Activated gamma-delta T cell treated with Interleukin-2 at 50 U/mL for 16 hours (primary cell): ENCODE data around the gene TBC1D4.

ENCODE experiments used
- DNase-seq: peaks from one replicate; pipeline ENCODE4 v3.0.0-alpha.2; 2020

The TBC1D4 gene

DNA sequence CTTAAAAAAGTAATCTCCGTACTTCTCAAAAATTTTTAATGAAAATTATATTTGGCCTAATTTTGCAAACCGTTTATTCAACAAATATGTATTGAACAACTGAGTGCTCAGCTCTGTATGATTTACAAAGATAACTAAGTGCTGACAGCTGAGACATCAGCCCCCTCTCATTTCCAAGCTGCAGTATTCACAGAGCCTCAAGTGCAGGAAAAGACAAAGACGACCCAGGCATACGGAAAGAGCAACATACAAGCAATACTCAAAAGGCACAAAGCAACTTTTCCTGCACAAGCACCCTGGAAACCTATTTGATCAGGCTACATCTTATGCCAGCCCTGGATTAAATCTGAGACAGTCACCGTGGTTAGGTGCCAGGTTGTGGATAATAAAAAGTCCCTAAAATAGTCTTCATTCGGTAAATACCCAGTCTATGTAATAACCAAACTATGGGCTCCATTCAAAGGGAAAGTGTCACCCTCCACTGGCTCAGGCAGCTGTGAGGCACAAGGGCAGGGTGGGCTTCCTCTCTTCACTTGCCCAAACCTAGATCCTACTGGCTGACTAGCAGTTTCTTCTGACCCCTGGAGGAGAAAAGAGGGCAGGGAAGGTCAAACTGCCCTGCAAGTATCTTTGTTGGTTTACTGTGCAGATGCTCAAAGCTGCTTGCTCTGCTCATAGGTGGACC lies 65.5 kb downstream of the TBC1D4 start:
- no peak for DNase-seq

DNA sequence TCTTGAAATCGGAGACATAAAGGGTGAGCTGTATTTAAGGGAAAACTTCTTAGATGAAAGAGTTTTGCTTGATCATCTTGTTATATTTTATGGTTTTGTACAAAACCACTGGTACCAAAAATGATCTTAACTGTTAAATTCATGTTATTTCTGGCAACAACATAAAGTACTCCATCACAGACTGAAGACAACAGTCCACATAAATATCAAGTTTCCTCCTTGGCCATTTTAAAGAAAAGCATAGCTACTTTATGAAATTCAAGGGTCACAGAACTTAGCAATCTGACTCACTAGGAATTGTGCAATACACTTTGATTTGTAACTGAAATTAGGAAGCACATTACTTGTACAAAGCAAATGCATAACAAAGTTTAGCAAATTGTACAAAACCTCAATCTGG lies 66.3 kb downstream of the TBC1D4 start:
- DNase-seq: no peak

DNA sequence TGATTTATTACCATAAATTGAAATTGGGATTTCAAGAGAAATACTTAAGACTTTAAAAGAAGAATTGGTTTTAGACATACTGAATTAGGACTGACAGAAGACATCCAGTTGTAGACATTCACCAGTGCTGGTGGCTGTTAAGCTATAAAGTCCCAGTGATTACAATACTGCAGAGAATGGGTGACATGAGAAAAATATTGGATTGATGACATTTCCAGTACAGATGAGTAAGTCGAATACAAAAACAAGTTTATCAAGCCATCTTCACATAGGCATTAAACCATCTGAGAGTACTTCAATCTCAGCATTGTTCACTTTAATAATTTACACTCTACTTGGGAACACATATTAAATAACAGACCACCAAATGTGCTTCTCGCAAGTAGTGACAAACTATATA lies 66.8 kb downstream of the TBC1D4 start:
- no peak for DNase-seq

DNA sequence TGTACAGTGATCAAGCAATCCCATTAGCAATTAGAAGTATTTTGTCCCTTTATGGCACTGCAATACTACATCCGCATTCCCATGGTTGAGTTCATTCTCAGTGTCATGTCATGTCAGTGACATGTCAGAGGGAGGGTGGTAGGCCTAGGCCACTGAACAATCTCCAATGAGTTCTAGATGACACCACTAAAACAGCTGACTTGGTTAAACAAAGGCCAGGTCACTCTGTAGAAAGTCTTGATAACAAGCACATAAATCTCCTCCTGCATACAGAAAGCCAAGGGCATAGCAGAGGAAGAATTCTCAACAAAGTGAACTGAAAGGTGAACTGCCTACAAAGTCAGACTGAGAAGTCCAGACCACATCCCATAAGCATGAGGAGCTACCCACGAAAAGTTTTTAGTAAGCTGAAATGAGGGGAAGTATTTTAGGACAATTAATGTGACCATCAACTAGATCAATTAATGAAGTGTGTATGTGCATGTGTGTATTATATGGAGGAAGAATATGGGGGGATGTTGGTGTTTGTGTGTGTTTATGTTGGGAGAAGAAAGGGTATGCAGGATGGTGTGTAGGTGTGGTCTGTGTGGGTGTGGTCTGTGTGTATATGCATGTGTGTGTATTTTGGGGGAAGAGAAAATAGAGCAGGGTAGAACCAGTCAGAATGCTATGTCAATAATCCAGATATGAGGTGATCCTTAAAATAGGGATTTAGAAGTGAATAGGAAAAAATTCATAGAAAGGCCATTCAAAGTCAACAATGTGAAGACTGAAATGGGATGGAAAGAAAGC lies 67.7 kb downstream of the TBC1D4 start:
- no peak for DNase-seq

DNA sequence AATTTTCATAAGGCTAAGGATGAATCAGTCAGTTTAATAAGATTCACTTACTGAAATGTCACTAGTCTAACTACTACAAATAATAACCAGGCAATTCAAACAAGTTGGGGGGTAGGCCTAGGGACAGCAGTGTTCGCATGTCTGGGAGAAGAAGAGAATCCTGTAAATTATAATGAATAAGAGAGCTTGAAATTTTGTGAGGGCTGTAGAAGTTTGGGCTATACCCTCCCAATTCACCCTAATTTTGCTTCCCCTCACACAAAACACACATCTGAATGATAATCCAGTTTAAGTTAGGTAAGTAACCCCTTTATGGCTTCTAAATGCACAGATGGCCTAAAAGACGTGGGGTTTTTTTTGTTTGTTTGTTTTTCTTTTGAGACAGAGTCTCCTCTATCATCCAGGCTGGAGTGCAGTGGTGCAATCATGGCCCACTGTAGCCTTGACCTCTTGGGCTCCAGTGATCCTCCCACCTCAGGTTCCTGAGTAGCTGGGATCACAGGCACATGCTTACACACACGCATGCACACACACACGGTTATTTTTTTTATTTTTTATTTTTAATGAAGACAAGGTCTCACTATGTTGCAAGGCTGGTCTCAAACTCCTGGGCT lies 69.9 kb downstream of the TBC1D4 start:
- no peak for DNase-seq

DNA sequence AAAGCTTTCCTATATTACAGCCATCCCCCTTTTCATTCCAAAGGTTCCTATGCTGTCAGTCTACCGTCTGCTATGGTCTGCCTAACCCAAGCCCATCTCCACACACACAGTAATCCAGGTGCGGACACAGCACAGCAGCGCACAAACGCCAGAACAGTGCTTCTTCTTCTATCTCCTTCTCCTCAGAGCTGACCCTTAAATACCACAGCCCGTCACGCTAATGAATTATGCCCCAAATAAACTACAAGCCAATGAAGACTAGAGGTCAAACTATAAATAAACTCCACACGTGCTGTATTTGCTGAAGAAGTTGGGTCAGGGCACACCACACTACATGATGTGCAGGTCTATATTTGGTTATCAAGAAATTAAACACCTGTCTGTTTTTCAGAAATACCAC lies 71.8 kb downstream of the TBC1D4 start:
- DNase-seq: no peak

DNA sequence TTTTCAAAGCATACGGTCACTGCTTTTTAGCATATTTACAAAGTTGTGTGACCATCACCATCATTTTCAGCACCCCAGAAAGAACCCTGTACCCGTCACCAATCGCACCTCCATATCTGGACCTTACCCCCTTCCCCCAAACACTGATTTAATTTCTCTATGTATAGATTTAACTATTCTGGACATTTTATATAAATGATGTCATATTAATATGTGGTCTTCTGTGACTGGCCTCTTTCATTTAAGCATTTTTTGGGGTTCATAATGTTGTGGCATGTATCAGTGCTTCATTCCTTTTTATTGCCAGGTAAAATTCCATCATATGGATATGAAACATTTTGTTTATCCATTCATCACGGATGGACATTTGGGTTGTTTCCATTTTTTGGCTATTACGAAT lies 74.0 kb downstream of the TBC1D4 start:
- DNase-seq: no peak

DNA sequence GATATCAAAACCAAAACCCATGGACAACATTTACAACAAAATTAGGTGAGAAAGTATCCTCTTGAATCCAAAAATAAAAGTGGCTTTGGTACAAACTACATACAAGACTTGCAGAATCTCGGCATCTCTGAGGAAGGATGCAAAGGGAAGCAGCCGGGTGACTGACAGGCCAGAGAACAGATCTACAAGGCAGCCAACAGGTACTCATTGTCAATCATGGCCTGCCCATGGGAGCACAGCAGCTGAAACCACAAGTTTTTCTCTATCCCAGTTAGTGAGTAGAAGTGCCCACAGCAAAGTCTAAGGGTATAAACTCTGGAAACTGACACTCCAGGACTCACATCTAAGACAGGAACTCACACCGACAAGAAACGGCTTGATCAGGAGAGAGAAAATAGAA lies 74.5 kb downstream of the TBC1D4 start:
- no peak for DNase-seq

DNA sequence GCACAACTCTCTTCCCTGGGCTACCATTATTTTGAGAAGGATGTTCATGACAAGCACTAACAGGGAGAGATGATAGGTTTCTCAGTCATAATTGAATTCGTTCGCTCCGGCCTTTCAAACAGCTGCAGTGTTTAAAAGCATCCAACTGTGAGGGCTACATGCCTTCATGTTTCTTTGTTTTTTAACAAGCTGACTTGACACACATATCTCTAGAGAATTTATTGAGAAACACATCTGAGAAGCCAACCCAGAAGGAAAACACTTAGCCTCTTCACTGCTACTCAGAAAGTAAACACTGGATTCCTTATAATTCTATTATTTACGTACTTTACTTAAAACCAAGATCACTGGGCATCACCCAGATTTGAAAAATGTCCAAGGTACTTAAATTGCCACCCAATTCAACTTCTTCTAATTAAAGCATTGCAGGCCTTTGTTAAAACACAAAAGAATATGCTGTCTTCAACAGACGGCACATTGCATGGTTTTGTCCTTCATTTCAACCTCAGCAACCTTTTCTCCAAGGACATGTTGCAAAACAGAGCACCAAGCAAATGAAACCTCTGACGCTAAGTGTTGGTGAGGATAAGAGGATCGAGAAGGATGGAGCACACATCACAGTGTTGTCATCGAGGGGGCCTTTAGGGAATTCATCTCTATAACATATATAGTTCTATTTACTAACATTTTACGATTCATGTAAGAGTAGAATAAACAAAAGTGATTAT lies 75.8 kb downstream of the TBC1D4 start:
- no peak for DNase-seq

DNA sequence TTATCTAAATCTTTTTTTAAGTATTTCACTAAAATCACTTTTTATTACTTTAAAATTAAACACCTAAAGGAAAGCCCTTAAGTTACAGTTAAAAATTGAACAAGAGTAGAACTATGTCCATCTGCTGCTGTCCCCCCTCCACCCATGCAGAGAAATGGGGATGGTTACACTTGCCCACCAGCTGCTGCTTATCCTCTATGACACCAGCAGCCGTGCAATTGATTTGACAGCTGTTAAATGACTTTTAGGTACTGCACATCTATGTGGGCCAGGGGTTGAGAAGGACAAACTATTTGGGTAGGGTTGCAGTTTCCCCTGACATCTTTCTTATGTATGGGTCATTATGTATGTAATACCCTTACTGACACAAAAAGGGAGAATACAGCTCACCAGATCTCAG lies 77.2 kb downstream of the TBC1D4 start:
- DNase-seq: no peak

DNA sequence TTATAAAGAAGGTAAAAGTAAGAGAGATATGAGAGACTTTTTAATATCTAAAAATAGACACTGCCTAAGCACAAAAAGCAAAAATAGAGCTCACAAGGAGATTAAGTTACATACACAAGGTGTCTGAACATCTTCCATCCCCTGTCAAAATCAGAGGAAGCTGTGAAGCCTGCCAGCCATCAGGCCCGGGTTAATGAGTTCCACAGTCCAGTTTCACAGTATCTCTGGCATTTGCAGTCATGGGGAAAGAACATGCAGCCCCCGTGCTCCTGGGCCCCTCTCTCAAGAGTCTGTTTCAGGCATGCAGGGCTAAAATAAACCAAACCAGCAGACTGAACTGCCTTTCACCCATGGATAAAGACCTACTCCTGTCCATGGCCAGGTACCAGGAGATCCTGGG lies 79.2 kb downstream of the TBC1D4 start:
- no peak for DNase-seq

DNA sequence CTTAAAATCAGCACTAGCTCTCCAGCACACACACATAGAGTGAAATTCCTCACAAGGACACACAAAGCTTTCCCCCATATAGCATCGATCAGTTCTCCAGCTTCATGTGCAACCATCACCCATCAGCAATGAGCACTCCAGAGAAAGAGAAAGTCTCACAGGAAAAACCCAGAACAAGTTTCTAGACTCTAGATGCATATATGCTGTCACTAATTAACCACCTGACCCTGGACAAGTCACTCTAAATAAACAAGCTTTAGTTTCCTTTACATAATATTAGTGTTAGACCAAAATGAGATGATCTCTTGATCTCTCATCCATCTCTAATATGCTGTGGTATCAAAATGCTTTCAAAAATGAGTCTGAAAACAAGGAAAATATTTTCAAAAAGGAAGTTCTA lies 81.2 kb downstream of the TBC1D4 start:
- no peak for DNase-seq

DNA sequence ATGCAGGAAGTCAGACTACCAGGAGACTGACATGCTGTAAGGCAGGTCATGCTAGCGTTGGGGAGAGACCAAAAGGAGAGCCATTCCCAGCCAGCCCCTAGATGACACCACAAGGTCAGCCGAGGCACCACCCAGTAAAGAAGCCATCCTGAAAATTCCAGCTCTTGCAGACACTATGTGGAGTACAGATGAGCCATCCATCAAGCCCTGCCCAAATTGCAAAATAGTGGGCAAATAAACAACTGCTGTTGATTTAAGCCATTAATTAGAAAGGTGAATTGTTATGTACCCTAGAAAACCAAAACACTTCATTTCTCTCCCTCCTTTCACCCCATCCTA lies 82.1 kb downstream of the TBC1D4 start:
- DNase-seq: no peak

DNA sequence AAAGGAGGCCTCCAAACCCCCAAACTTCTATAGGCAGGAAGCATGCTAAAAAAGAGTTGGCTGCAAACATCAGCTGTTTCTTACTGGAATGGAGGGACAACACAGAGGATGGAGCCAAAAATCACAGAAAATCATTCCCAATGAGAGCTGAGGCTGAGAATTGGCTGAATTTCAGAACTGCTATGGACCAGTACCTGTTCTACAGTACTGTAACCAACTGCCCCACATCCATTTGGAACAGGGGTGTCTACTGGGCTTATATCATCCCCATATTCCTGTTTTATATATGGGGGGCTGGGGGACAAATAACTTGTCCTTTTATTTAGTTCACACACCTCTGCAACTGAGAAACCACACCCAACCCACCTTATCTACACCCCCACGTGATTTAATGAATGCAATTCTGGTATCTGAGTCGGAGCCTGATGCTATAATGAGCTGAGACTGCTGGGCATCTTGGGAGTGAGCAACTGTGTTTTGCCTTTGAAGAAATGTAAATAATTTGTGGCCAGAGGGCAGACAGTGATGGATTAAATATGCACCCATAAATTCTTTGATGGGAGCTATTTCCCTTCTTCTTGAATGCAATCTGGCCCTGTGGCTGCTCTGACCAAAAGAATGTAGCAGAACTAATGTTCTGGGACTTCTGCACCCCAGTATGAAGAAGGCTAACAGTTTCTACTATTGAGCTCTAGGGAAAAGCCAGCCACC lies 82.6 kb downstream of the TBC1D4 start:
- DNase-seq: no peak

DNA sequence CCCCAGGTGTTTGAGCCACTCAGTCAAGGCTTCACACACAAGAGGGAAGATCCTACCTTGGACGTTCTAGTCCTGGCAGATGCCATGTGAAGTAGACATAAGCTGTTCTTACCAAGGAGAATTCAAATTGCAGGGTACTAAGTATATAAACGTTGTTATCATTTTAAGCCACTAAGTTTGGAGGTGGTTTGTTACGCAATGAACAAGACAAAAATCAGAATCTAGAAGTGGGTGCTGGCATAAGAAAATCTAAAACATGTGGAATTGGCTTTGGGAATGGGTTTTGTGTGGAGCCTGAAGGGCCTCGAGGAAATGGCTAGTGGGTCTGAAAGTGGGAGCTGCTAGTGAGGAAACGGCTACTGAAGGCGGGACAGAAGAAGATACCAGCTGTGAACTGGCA lies 83.9 kb downstream of the TBC1D4 start:
- no peak for DNase-seq

DNA sequence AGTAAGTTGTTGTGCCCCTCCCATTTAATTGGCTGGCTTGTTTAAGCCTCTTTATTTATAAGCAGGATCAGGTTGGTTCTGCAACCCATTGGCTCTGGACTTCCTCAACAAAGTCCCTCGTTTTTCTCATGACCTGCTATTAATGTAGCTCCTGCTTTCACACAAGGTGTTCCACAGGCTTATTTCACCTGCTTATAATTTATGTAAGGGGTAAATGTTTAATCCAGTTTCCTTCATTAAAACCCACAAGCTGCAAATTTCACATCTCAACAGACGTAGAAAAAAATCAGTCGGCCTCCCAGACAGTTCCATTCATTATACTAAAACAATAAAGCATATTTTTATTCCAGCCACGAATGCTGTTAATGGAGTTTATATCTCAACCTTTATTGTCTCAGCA lies 86.1 kb downstream of the TBC1D4 start:
- DNase-seq: no peak

DNA sequence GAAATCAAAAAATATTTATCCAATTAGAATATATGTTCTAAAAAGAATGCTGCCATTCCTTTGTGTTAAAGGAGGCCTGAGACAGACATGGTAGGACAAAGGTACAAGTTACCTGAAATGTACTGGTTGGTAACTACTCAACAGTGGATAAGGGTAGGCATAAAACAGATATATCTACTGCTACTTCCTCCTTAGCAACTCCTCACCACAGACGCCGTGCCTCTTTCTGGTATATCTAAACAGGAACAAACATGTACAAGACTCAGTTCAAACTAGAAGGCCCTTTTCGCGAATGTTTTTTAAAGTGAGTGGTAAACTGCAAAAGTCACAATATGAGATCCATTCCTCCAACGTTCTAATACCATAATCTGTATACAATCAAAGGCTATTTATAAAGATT lies 86.9 kb downstream of the TBC1D4 start:
- no peak for DNase-seq

DNA sequence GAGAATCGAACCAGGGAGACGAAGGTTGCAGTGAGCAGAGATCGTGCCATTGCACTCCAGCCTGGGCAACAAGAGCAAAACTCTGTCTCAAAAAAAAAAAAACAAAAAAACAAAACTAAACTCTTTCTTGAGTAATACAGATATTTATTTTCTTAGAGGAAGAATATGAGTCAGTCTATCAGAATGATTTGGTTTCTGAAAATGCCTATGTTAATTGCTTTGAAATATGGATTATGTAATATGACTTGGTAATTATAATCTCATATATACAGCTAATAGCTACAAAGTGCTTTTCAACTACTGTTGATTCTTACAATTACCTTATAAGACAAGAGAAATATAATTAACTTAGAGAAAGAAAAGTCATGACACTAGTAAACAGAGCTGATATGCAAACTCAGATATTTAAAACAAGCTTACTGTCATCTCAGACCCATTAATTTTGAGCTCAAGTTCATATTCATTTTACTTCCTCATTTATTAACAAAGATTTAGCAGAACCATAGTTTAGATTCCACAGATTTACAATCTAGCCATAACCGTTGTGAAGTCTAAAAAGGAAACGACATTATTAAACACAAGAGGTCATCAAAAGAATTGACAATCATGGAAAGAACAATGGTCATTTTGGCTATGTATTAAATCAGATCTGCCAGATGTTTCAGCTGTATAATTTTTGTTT lies 88.0 kb downstream of the TBC1D4 start:
- DNase-seq: no peak

DNA sequence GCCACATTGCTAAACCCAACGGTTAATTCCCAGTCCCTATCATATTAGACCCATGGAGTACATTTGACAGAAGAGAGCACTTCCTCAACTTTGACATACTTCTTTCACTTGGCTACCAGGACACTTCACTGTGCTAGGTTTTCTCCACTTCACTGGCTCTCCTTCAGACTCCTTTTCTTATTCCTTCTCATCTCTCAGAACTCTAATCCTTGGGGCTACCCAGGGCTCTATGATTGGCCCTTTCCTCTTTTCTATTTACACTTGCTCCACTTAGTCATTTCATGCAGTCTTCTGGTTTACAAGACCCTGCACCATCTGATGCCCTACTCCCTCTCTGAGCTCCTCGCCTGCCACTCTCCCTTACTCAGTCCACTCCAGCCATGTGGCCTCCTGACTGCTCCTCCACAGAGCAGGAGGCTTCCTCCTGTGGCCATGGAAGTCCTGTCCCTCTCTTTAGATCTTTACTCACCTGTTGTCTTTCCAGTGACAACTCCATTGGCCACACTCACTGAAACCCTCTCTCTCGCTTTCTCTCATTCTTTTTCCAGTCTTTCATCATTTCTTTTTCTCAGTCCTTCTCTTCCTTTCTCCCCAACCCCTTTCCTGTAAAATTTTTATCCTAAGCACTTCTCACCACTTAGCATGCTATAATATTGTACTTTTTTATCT lies 90.4 kb downstream of the TBC1D4 start:
- no peak for DNase-seq

DNA sequence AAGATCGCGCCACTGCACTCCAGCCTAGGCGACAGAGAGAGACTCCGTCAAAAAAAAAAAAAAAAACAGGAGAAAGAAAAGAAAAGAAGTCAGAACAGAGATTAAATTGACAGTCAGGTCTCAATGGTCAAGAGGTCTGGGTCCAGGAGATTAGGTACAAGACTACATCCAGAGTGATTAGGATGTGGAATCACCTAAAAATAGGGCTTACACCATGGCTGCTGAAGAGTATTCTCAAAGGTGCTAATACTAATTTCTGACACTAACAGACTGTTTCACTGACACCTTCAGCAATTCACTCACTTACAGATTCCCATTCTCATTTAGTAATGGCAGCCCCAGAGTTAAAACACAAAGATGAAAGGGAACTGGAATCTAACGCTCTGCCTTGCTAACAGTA lies 91.7 kb downstream of the TBC1D4 start:
- no peak for DNase-seq

DNA sequence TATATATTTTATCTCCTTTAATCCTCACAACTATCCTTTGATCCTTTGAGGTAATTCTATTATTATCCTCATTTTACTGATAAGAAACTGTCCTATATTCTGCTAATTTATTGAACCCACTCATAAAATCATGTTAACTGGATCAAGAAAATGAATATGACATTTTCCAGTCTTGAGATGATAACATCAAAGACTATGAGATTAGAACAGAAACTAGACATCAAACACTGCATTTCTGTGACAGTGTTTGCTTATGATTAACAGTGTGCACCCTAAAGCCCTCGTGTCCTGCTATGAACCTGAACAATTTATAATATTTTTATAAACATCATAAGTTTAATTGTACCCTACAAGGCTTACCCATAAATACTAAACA lies 96.3 kb downstream of the TBC1D4 start:
- DNase-seq: no peak
